Hepatic stellate cell (primary cell): Measurements from ENCODE around the gene OSBPL9.
"Not testable (repeated sequence)": the region's sequence is repeated elsewhere in the genome, so short reads cannot be mapped to it uniquely, and the experiment has no call there.

Source experiments
- DNase-seq: peaks from one replicate; pipeline ENCODE4 v3.0.0; 2011; ENCODE audit warnings: low spot score

The OSBPL9 gene

GRCh38 chr1:51607681-51608095 lies 9.2 kb upstream of the OSBPL9 start:
- DNase-seq, result no peak

GRCh38 chr1:51610104-51610503 lies 6.8 kb upstream of the OSBPL9 start:
- not testable (repeated sequence) for DNase-seq

GRCh38 chr1:51610637-51611036 lies 6.3 kb upstream of the OSBPL9 start:
- no peak for DNase-seq

DNA sequence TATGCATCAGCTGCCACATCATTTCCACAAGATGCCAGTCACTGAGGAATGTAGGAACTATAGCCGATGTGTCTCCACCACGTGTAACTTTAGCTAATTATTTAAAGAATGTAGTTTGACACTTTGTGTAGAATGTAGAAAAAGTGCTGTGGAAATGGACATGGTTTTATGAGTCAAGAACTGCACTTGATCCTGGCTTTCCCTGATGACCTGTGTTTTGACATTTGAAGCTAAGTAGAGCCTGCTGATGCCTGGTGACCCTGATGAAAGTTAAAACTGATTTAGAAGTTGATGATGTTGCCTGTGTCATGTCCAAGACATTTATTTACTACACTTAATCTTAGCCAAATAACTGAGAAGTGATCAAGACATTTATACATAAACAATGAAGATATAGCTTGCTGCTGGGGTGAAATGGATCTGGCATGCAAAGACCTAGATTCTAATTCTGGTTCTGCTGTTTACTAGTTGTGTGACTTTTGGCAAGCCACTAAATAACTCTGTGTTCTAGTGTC lies 4.4 kb upstream of the OSBPL9 start:
- DNase-seq, result no peak

- DNase-seq, result no peak
Observed at GRCh38 chr1:51615780-51616291, 1.1 kb upstream of the OSBPL9 start.

GRCh38 chr1:51616490-51616889 lies 402 bp upstream of the OSBPL9 start:
- DNase-seq, result no peak

DNA sequence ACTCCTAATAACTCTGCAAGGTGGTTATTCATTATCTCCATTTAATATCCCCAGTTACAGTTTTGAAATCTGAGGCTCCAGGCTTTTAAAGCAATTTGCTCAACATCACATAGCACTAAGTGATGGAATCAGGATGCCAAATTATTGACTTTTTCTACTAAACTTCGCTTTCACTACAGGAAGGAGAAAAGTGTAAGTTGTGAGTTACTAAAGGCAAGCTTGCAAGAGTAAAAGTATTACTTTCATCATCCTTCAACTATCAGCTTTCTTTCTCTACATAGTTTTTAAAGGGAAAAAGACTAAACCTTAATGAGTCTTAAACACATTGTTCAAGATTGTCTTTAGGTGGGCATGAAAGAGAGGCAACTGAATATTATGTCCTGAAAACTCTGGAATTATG lies 1.8 kb downstream of the OSBPL9 start:
- no peak for DNase-seq

GRCh38 chr1:51620470-51620869 lies 3.6 kb downstream of the OSBPL9 start:
- DNase-seq, result no peak

DNA sequence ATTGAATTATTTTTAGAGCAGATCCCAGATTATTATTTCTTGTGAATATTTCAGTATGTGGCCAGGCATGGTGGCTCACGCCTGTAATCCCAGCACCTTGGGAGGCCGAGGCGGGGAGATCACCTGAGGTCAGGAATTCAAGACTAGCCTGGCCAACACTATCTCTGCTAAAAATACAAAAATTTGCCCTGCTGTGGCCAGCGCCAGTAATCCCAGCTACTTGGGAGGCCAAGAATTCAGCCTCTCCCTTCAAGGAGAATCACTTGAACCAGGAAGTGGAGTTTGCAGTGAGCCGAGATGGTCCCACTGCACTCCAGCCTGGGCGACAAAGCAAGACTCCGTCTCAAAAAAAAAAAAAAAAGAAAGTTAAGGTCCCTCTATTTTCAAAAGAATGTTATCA lies 4.3 kb downstream of the OSBPL9 start:
- DNase-seq, result no peak

DNA sequence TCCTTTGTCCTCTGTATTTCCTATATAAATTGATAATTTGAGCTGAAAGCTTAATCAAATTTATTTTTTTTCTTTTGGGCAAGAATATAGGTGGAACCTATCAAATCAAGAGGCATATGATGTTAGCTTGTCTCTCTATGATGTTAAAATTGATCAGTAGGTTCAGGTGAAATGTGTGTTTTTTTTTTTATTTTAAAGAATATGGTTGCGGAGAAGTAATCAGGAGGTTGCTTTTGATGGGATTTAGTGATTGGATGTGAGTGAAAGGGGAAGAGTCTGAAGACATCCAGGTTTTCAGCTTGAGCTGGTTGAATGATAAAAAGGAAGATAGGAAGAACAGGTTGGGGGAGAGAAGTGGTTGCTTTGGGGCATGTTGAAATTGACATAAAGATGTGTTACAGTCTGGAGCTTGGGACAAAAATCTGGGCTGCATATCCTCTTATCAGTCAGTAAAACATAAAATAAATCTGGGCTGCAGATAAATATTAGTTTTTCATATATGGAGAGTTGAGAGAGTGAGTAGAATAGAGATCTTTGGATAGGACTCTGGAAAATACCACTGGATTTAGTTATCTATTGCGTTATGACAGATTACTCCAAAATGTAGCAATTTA lies 5.1 kb downstream of the OSBPL9 start:
- DNase-seq, result no peak

GRCh38 chr1:51622455-51622913 lies 5.6 kb downstream of the OSBPL9 start:
- peak; percentile 31 for DNase-seq

- DNase-seq, result no peak
Observed at GRCh38 chr1:51623025-51623424, 6.1 kb downstream of the OSBPL9 start.

DNA sequence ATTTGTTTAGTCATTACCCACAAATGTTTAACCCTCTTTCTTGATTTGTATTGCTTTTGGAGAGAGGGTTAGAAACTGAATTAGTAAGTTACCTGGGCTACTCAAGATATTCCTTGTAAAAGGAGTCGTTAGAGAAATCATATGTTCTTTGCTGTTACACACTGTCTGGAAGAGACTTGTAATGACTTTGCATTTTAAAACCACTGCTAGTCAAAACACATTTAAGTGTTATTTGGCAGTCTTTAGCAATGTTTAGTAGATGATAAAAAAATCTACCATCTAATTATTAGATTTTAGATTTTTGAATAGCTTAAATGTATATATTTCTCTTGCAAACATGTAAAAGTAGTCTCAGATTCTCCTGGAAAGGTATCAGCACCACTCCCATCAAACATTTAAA lies 6.6 kb downstream of the OSBPL9 start:
- DNase-seq, result no peak

GRCh38 chr1:51624855-51625254 lies 8.0 kb downstream of the OSBPL9 start:
- no peak for DNase-seq

- DNase-seq, result no peak
Observed at GRCh38 chr1:51627672-51628071, 10.8 kb downstream of the OSBPL9 start.

GRCh38 chr1:51628715-51629590 lies 12.1 kb downstream of the OSBPL9 start:
- no peak for DNase-seq

GRCh38 chr1:51629918-51630317 lies 13.0 kb downstream of the OSBPL9 start:
- DNase-seq, result no peak

DNA sequence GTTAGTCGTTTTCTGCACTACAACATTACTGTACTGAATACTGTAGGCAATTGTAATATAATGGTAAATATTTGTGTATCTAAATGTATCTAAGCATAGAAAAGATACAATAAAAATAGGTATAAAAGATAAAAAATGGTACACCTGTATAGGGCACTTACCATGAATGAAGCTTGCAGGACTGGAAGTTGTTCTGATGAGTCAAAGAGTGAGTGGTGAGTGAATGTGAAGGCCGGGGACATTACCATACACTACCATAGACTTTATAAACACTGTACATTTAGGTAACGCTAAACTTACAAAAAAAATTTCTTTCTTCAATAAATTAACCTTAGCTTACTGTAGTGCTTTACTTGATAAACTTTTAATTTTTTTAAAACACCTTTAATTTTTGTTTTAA lies 13.5 kb downstream of the OSBPL9 start:
- no peak for DNase-seq

- no peak for DNase-seq
Observed at GRCh38 chr1:51630922-51631321, 14.0 kb downstream of the OSBPL9 start.

DNA sequence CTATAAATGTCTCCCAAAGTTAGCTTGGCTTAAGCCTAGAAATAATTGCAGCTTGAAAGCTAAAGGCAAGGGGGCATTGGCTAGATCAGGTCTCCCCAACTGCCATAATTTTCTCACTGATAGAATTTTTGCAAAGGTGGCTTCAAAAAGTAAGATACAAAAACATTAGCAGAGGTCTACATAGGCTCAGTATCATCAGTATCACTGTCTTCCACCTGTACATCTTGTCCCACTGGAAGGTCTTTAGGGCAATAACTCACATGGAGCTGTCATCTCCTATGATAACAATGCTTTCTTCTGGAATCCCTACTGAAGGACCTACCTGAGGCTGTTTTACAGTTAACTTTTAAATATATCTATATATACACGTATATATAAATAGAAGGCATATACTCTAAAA lies 14.9 kb downstream of the OSBPL9 start:
- no peak for DNase-seq

DNA sequence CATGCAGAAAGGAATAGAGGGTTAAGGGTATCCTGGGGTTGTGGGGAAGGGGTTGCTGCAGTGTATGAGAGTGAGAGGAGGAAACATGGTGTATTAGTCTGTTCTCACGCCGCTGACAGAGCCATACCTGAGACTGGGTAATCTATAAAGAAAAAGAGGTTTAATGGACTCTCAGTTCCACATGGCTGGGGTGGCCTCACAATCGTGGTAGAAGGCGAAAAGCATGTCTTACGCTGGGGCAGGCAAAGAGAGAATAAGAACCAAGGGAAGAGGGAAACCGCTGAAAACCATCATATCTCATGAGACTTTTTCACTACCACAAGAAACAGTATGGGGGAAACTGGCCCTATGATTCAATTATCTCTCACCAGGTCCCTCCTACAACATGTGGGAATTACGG lies 17.7 kb downstream of the OSBPL9 start:
- DNase-seq, result no peak

GRCh38 chr1:51635615-51636014 lies 18.7 kb downstream of the OSBPL9 start:
- no peak for DNase-seq

DNA sequence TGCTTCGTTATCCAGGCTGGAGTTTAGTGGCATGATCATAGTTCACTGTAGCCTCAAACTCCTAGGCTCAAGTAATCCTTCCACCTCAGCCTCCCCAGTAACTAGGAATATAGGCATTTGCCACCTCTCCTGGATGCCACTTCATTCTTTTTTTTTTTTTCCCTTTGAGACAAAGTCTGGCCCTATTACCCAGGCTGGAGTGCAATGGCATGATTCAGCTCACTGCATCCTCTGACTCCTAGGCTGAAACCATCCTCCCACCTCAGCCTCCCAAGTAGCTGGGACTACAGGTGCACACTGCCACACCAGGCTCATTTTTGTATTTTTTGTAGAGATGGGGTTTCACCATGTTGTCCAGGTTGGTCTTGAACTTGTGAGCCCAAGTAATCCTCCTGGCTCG lies 19.3 kb downstream of the OSBPL9 start:
- DNase-seq, result no peak
